HEK293 (cell line): ENCODE measurements around the gene SLC12A8.

Experiments used
- CTCF ChIA-PET: fragments of 350-600 bp; formaldehyde crosslinking; extraction: SDS; loops from one replicate; lab custom pipeline; 2021; ENCODE audit warnings: antibody characterized with exemption; lab: Yijun Ruan, JAX
- POLR2A ChIA-PET: fragments of 300-600 bp; formaldehyde crosslinking; extraction: SDS; loops from one replicate; lab custom pipeline; 2020; ENCODE audit warnings: antibody characterized with exemption, inconsistent platforms; lab: Yijun Ruan, JAX
- H3K27ac ChIP-seq: fragments of 200-500 bp; sonication (Bioruptor generic); 2 replicates; pipeline ENCODE4 v1.5.1; 2014; ENCODE audit warnings: low read depth, low read length, control low read depth, inconsistent platforms; ENCODE audit errors: extremely low read depth
- H3K36me3 ChIP-seq, 2 experiments: fragments of 200-500 bp in 1 of 2; sonication (Bioruptor generic) in 1 of 2; 1 replicate in 1 of 2; 2 replicates in 1 of 2; pipeline ENCODE4 v1.5.1; 2014 to 2017; ENCODE audit warnings: inconsistent platforms in 2 of 2, low read length in 2 of 2; ENCODE audit not compliant: control insufficient read depth in 2 of 2, insufficient read depth in 1 of 2
- H3K4me1 ChIP-seq: fragments of 200-500 bp; sonication (Bioruptor generic); 2 replicates; pipeline ENCODE4 v1.5.1; 2014; ENCODE audit warnings: mild to moderate bottlenecking, low read length, inconsistent platforms; ENCODE audit not compliant: control insufficient read depth, insufficient read depth
- H3K4me3 ChIP-seq: 2 replicates; pipeline ENCODE4 v1.5.1; 2011; ENCODE audit warnings: low read depth, mild to moderate bottlenecking, control low read depth, low read length, moderate library complexity
- H3K9me3 ChIP-seq: fragments of 200-500 bp; sonication (Bioruptor generic); 2 replicates; pipeline ENCODE4 v1.5.1; 2014; ENCODE audit warnings: low read depth, low read length, inconsistent platforms; ENCODE audit not compliant: control insufficient read depth, insufficient read depth
- BCL11A ChIP-seq: fragments of 450-650 bp; formaldehyde crosslinking; IDR thresholded peaks from 2 replicates; pipeline ENCODE4 v1.5.1; 2016; ENCODE audit warnings: low read depth, missing biosample characterization, missing genetic modification characterization
- BCL6B ChIP-seq: fragments of 450-650 bp; formaldehyde crosslinking; IDR thresholded peaks from 2 replicates; pipeline ENCODE4 v1.5.1; 2017; ENCODE audit warnings: missing biosample characterization, missing genetic modification characterization
- FEZF1 ChIP-seq: fragments of 450-650 bp; formaldehyde crosslinking; IDR thresholded peaks from 2 replicates; pipeline ENCODE4 v1.5.1; 2016; ENCODE audit warnings: missing biosample characterization, missing genetic modification characterization
- KLF16 ChIP-seq: fragments of 450-650 bp; formaldehyde crosslinking; IDR thresholded peaks from 2 replicates; pipeline ENCODE4 v1.5.1; 2017; ENCODE audit warnings: missing biosample characterization, missing genetic modification characterization
- KLF8 ChIP-seq: fragments of 450-650 bp; formaldehyde crosslinking; IDR thresholded peaks from 2 replicates; pipeline ENCODE4 v1.5.1; 2016; ENCODE audit warnings: missing biosample characterization, missing genetic modification characterization
- PBX3 ChIP-seq: sonication (generic); formaldehyde crosslinking; IDR thresholded peaks from 2 replicates; pipeline ENCODE4 v1.8.1; 2022; ENCODE audit warnings: mild to moderate bottlenecking, moderate library complexity, missing genetic modification reagents
- PRDM2 ChIP-seq: fragments of 450-650 bp; formaldehyde crosslinking; IDR thresholded peaks from 2 replicates; pipeline ENCODE4 v1.5.1; 2016; ENCODE audit warnings: missing biosample characterization, missing genetic modification characterization, borderline replicate concordance
- ZBTB11 ChIP-seq: fragments of 450-650 bp; formaldehyde crosslinking; conservative IDR thresholded peaks from 2 replicates; pipeline ENCODE4 v1.5.1; 2016; ENCODE audit warnings: low read depth, missing biosample characterization, missing genetic modification characterization
- ZBTB44 ChIP-seq: fragments of 450-650 bp; IDR thresholded peaks from 2 replicates; pipeline ENCODE4 v1.5.1; 2018; ENCODE audit warnings: missing biosample characterization, mild to moderate bottlenecking, missing genetic modification characterization
- ZNF335 ChIP-seq: fragments of 450-650 bp; formaldehyde crosslinking; conservative IDR thresholded peaks from 2 replicates; pipeline ENCODE4 v1.5.1; 2016; ENCODE audit warnings: missing biosample characterization, missing genetic modification characterization
- ZNF37A ChIP-seq: fragments of 450-650 bp; IDR thresholded peaks from 2 replicates; pipeline ENCODE4 v1.5.1; 2018; ENCODE audit warnings: missing biosample characterization, missing genetic modification characterization
- ZNF398 ChIP-seq: fragments of 450-650 bp; formaldehyde crosslinking; IDR thresholded peaks from 2 replicates; pipeline ENCODE4 v1.5.1; 2017; ENCODE audit warnings: missing biosample characterization, missing genetic modification characterization
- ZNF404 ChIP-seq: fragments of 450-650 bp; formaldehyde crosslinking; IDR thresholded peaks from 2 replicates; pipeline ENCODE4 v1.5.1; 2017; ENCODE audit warnings: missing biosample characterization, missing genetic modification characterization
- ZNF660 ChIP-seq: fragments of 450-650 bp; IDR thresholded peaks from 2 replicates; pipeline ENCODE4 v1.5.1; 2018; ENCODE audit warnings: missing biosample characterization, mild to moderate bottlenecking, missing genetic modification characterization
- ZNF701 ChIP-seq: fragments of 450-650 bp; formaldehyde crosslinking; IDR thresholded peaks from 2 replicates; pipeline ENCODE4 v1.5.1; 2016; ENCODE audit warnings: missing biosample characterization, missing genetic modification characterization
- ZNF792 ChIP-seq: fragments of 450-650 bp; formaldehyde crosslinking; IDR thresholded peaks from 2 replicates; pipeline ENCODE4 v1.5.1; 2016; ENCODE audit warnings: missing biosample characterization, missing genetic modification characterization
- ZSCAN16 ChIP-seq: fragments of 450-650 bp; formaldehyde crosslinking; IDR thresholded peaks from 2 replicates; pipeline ENCODE4 v1.5.1; 2016; ENCODE audit warnings: missing biosample characterization, missing genetic modification characterization

The SLC12A8 gene

GRCh38 chr3:125108833-125109535, 103.6 kb downstream of the SLC12A8 start (continued):
- TF ChIP-seq PRDM2 (tag by site-specific recombination) = no peak
- no peak for TF ChIP-seq ZNF404
- TF ChIP-seq ZNF792 (tag by site-specific recombination) = no peak
- TF ChIP-seq ZNF37A (tag by site-specific recombination) = no peak

GRCh38 chr3:125107861-125108567, 104.5 kb downstream of the SLC12A8 start:
- ChIA-PET POLR2A (interaction anchor here (0.7 kb wide), 1 partner anchor 25 kb away, joined by 3 read pairs; no protein-coding TSS in a partner anchor), CTCF (no interaction called here)
- Histone ChIP-seq H3K4me1 (no peaks in the 10 kb centered on the region), H3K9me3 (no peaks in the 10 kb centered on the region), H3K4me3 (no peak overlapping the region), H3K27ac (no peak overlapping the region), H3K36me3 (no peaks in the 10 kb centered on the region)
- no peak for TF ChIP-seq ZNF660 (tag by site-specific recombination)
- TF ChIP-seq BCL6B (tag by site-specific recombination) = no peak
- TF ChIP-seq KLF8 (tag by site-specific recombination) = no peak
- no peak for TF ChIP-seq FEZF1 (tag by site-specific recombination)
- no peak for TF ChIP-seq KLF16 (tag by site-specific recombination)
- no peak for TF ChIP-seq ZSCAN16
- TF ChIP-seq ZNF335 (tag by site-specific recombination) = peak; percentile 50
- no peak for TF ChIP-seq ZNF398 (tag by site-specific recombination)
- no peak for TF ChIP-seq BCL11A (tag by site-specific recombination)
- TF ChIP-seq ZNF701 (tag by site-specific recombination) = no peak
- TF ChIP-seq ZBTB44 (tag by site-specific recombination) = peak; percentile 53; the same call in 1 of the 2 replicates
- TF ChIP-seq ZBTB11 (tag by site-specific recombination) = no peak
- no peak for TF ChIP-seq PBX3
